K562 (cell line): Measurements from ENCODE around the gene TMEM86B. TPM values are rescaled to one million over a fixed set of nuclear protein-coding genes. Genes with fewer than 3 reads are reported as not detected.

Source experiments
- ESRRB ChIP-seq: fragments of 250-450 bp; sonication (Bioruptor Pico); IDR thresholded peaks from 2 replicates; pipeline ENCODE4 v1.5.0; 2020; ENCODE audit warnings: mild to moderate bottlenecking, moderate library complexity, borderline replicate concordance
- FOXJ3 ChIP-seq: sonication (generic); formaldehyde crosslinking; IDR thresholded peaks from 2 replicates; pipeline ENCODE4 v1.4.0; 2020; ENCODE audit warnings: mild to moderate bottlenecking, missing genetic modification reagents
- JUN ChIP-seq, 2 experiments: sonication (generic) in 1 of 2; formaldehyde crosslinking in 1 of 2; IDR thresholded peaks; 2 replicates each; pipeline versions ENCODE4 v1.6.1 to v1.8.0; 2012 to 2022; ENCODE audit warnings: borderline replicate concordance in 2 of 2, mild to moderate bottlenecking in 2 of 2, improper control_type of control experiment in 1 of 2, low read depth in 1 of 2, low read length in 1 of 2, missing genetic modification reagents in 1 of 2
- LARP7 ChIP-seq: fragments of 450-650 bp; IDR thresholded peaks from 2 replicates; pipeline ENCODE4 v1.6.1; 2016
- RBM25 ChIP-seq: fragments of 200-400 bp; formaldehyde crosslinking; IDR thresholded peaks from 2 replicates; pipeline ENCODE4 v1.6.1; 2018; ENCODE audit warnings: low read length, low read depth, moderate library complexity; ENCODE audit not compliant: severe bottlenecking
- RHOXF2B ChIP-seq: fragments of 250-450 bp; sonication (Bioruptor Pico); conservative IDR thresholded peaks from 2 replicates; pipeline ENCODE4 v1.5.1; 2021
- RUNX1 ChIP-seq: sonication (generic); IDR thresholded peaks from 2 replicates; pipeline ENCODE4 v1.6.1; 2016; ENCODE audit warnings: antibody characterized with exemption, low read depth
- SLC30A9 ChIP-seq: fragments of 250-450 bp; sonication (Bioruptor Pico); IDR thresholded peaks from 2 replicates; pipeline ENCODE4 v1.8.0; 2022; ENCODE audit warnings: mild to moderate bottlenecking, moderate library complexity
- STAT5B ChIP-seq: fragments of 250-450 bp; sonication (Bioruptor Pico); IDR thresholded peaks from 2 replicates; pipeline ENCODE4 v1.8.0; 2021; ENCODE audit warnings: mild to moderate bottlenecking, inconsistent platforms
- TFAM ChIP-seq: fragments of 250-450 bp; sonication (Bioruptor Pico); conservative IDR thresholded peaks from 2 replicates; pipeline ENCODE4 v1.5.0; 2021; ENCODE audit warnings: mild to moderate bottlenecking, moderate library complexity
- THRAP3 ChIP-seq: fragments of 450-650 bp; IDR thresholded peaks from 2 replicates; pipeline ENCODE4 v1.6.1; 2016; ENCODE audit warnings: mild to moderate bottlenecking, inconsistent platforms, borderline replicate concordance
- ZNF445 ChIP-seq: fragments of 250-450 bp; sonication (Bioruptor Pico); IDR thresholded peaks from 2 replicates; pipeline ENCODE4 v1.4.0; 2020; ENCODE audit warnings: low read depth, mild to moderate bottlenecking, moderate library complexity
- polyA plus RNA-seq, 8 experiments: library from polyadenylated mRNA; depleted of rRNA in 4 of 8; stranded (reverse) in 5 of 8; unstranded in 3 of 8; fragments of >200 nt; fragmentation: Nextera tagmentation in 2 of 8; fragmentation: Illumina TruSeq in 1 of 8; extraction: Ambion mirVana in 2 of 8; extraction: Trizol in 1 of 8; gene quantifications; 2 replicates each; pipeline versions ENCODE4 v1.2.1 to v1.2.3, GENCODE V29; 2011 to 2014; ENCODE audit warnings: inconsistent platforms in 1 of 8, missing spikeins in 1 of 8
- total RNA-seq, 7 experiments: library from RNA; depleted of rRNA in 6 of 7; stranded (reverse); fragments of >200 nt in 6 of 7; fragmentation: Illumina TruSeq in 2 of 7; extraction: Trizol in 2 of 7; gene quantifications; 2 replicates each; pipeline versions ENCODE4 v1.2.1 to v1.2.3, GENCODE V29; 2011 to 2021; ENCODE audit warnings: low replicate concordance in 1 of 7
- TF ChIP-seq, protein P1 (sequence below): fragments of 250-450 bp; sonication (Bioruptor Pico); IDR thresholded peaks from 2 replicates; pipeline ENCODE4 v1.8.0; 2021; ENCODE audit warnings: moderate library complexity, mild to moderate bottlenecking, inconsistent platforms
- TF ChIP-seq, protein P2 (sequence below): fragments of 200-800 bp; sonication (Bioruptor generic); IDR thresholded peaks from 2 replicates; pipeline ENCODE4 v1.6.1; 2016; ENCODE audit warnings: missing genetic modification characterization, missing compliant biosample characterization
- TF ChIP-seq, protein P3 (sequence below): fragments of 450-650 bp; IDR thresholded peaks from 2 replicates; pipeline ENCODE4 v1.6.1; 2014; ENCODE audit warnings: low read depth, mild to moderate bottlenecking, moderate library complexity, borderline replicate concordance
- TF ChIP-seq, protein P4 (sequence below): fragments of 450-650 bp; formaldehyde crosslinking; IDR thresholded peaks from 2 replicates; pipeline ENCODE4 v1.4.0; 2020; ENCODE audit warnings: mild to moderate bottlenecking, moderate library complexity

The TMEM86B gene
- total and polyA plus RNA-seq, 9 of the 15 experiments (the other 6 are each of a cell fraction or from before 2014, with no cell fraction given) = 0.28 to 7.9 (median 2.1) TPM

DNA sequence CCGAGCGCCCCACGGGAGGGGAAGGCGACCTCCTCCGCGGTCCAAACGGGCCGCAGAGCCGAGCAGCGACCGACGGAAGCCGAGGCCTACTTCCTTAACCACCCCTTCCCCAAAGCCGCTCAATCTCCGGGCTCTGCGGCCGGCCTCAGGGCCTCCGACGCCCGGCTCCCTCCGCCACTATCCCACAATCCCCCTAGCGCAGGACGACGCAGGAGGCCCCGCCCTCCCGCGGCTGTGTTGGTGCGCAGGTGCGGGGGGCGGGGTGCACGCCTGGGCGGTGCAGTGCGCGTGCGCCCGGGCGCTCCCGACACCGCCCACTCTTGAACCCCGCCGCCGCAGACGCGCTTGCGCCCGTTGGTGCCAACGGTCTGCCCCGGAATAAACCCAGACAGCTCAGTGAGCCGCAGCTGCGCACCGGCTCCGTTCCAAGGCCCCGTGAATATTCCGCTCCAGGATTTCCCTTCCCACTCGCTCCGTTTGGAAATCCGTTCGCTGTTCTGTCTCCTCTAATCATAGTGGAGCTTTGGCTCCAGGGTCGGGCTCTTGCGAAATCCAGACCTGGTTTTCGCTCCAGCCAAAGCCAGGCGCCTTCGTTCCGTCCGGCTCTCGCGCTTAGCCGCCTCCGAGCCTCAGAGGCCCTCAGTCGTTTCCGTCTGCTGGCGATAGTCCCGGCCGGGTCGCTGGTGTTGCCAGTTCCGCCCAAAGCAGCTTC is 30.4 kb upstream of the TMEM86B start, which contains the start of gene PPP6R1 (continued):
- TF ChIP-seq, protein P1, sequence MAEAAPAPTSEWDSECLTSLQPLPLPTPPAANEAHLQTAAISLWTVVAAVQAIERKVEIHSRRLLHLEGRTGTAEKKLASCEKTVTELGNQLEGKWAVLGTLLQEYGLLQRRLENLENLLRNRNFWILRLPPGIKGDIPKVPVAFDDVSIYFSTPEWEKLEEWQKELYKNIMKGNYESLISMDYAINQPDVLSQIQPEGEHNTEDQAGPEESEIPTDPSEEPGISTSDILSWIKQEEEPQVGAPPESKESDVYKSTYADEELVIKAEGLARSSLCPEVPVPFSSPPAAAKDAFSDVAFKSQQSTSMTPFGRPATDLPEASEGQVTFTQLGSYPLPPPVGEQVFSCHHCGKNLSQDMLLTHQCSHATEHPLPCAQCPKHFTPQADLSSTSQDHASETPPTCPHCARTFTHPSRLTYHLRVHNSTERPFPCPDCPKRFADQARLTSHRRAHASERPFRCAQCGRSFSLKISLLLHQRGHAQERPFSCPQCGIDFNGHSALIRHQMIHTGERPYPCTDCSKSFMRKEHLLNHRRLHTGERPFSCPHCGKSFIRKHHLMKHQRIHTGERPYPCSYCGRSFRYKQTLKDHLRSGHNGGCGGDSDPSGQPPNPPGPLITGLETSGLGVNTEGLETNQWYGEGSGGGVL (CRISPR knock-in tag) = no peak
- TF ChIP-seq, protein P2, sequence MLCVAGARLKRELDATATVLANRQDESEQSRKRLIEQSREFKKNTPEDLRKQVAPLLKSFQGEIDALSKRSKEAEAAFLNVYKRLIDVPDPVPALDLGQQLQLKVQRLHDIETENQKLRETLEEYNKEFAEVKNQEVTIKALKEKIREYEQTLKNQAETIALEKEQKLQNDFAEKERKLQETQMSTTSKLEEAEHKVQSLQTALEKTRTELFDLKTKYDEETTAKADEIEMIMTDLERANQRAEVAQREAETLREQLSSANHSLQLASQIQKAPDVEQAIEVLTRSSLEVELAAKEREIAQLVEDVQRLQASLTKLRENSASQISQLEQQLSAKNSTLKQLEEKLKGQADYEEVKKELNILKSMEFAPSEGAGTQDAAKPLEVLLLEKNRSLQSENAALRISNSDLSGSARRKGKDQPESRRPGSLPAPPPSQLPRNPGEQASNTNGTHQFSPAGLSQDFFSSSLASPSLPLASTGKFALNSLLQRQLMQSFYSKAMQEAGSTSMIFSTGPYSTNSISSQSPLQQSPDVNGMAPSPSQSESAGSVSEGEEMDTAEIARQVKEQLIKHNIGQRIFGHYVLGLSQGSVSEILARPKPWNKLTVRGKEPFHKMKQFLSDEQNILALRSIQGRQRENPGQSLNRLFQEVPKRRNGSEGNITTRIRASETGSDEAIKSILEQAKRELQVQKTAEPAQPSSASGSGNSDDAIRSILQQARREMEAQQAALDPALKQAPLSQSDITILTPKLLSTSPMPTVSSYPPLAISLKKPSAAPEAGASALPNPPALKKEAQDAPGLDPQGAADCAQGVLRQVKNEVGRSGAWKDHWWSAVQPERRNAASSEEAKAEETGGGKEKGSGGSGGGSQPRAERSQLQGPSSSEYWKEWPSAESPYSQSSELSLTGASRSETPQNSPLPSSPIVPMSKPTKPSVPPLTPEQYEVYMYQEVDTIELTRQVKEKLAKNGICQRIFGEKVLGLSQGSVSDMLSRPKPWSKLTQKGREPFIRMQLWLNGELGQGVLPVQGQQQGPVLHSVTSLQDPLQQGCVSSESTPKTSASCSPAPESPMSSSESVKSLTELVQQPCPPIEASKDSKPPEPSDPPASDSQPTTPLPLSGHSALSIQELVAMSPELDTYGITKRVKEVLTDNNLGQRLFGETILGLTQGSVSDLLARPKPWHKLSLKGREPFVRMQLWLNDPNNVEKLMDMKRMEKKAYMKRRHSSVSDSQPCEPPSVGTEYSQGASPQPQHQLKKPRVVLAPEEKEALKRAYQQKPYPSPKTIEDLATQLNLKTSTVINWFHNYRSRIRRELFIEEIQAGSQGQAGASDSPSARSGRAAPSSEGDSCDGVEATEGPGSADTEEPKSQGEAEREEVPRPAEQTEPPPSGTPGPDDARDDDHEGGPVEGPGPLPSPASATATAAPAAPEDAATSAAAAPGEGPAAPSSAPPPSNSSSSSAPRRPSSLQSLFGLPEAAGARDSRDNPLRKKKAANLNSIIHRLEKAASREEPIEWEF (CRISPR knock-in tag) = no peak
- TF ChIP-seq SLC30A9 (no peak), RUNX1 (no peak), ZNF445 (CRISPR knock-in tag) (no peak), TFAM (CRISPR knock-in tag) (no peak), ESRRB (no peak), RHOXF2B (CRISPR knock-in tag) (no peak), STAT5B (no peak), FOXJ3 (CRISPR knock-in tag) (no peak), LARP7 (no peak), JUN (IDR thresholded peaks at IDR 0.05; ENCODE audit: borderline replicate concordance, low read depth, low read length) (peak; percentile 76; the same call in 1 of the 2 replicates), JUN (CRISPR knock-in tag; IDR thresholded peaks at IDR 0.05; ENCODE audit: borderline replicate concordance) (0 out of 2 replicates have a peak, but pooled peaks have one; percentile 74), THRAP3 (peak; percentile 47; the same call in 1 of the 2 replicates), RBM25 (no peak)
- TF ChIP-seq, protein P3, sequence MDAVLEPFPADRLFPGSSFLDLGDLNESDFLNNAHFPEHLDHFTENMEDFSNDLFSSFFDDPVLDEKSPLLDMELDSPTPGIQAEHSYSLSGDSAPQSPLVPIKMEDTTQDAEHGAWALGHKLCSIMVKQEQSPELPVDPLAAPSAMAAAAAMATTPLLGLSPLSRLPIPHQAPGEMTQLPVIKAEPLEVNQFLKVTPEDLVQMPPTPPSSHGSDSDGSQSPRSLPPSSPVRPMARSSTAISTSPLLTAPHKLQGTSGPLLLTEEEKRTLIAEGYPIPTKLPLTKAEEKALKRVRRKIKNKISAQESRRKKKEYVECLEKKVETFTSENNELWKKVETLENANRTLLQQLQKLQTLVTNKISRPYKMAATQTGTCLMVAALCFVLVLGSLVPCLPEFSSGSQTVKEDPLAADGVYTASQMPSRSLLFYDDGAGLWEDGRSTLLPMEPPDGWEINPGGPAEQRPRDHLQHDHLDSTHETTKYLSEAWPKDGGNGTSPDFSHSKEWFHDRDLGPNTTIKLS = peak; percentile 86
- TF ChIP-seq, protein P4, sequence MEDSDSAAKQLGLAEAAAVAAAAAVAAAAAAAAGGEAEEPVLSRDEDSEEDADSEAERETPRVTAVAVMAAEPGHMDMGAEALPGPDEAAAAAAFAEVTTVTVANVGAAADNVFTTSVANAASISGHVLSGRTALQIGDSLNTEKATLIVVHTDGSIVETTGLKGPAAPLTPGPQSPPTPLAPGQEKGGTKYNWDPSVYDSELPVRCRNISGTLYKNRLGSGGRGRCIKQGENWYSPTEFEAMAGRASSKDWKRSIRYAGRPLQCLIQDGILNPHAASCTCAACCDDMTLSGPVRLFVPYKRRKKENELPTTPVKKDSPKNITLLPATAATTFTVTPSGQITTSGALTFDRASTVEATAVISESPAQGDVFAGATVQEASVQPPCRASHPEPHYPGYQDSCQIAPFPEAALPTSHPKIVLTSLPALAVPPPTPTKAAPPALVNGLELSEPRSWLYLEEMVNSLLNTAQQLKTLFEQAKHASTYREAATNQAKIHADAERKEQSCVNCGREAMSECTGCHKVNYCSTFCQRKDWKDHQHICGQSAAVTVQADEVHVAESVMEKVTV = peak; percentile 55
